Adrenal gland (tissue), 5 donors: ENCODE data around the gene CAMTA1.

Experiments used
- CTCF ChIP-seq, 6 experiments: fragments of 450-650 bp in 4 of 6; fragments of 200-600 bp in 2 of 6; sonication (generic) in 1 of 6; IDR thresholded peaks; 1 replicate in 5 of 6; 2 replicates in 1 of 6; pipeline versions ENCODE4 v1.5.1 to v1.8.0; 2016 to 2021; ENCODE audit warnings: antibody characterized with exemption in 6 of 6, mild to moderate bottlenecking in 2 of 6, moderate library complexity in 1 of 6
- POLR2A ChIP-seq, 2 donors: fragments of 450-650 bp; IDR thresholded peaks; one replicate each; pipeline ENCODE4 v1.6.1; 2017; ENCODE audit warnings: antibody characterized with exemption in 2 of 2, mild to moderate bottlenecking in 2 of 2, moderate library complexity in 1 of 2
- donor health status: DM: no; HTN: no; CAD: no.

GRCh38 chr1:7678491-7679158 is 893.4 kb downstream of the CAMTA1 start:
- TF ChIP-seq CTCF (IDR thresholded peaks at IDR 0.05) (no peak), POLR2A (IDR thresholded peaks at IDR 0.05) (no peak)
